Measurements from ENCODE around the gene SPTLC1. TPM values are rescaled to one million over a fixed set of nuclear protein-coding genes. Genes with fewer than 3 reads are reported as not detected.
"Not testable (repeated sequence)": the region's sequence is repeated elsewhere in the genome, so short reads cannot be mapped to it uniquely, and the experiment has no call there.

Gene SPTLC1
- polyA plus RNA-seq, 1 donor: 47.1 TPM

DNA sequence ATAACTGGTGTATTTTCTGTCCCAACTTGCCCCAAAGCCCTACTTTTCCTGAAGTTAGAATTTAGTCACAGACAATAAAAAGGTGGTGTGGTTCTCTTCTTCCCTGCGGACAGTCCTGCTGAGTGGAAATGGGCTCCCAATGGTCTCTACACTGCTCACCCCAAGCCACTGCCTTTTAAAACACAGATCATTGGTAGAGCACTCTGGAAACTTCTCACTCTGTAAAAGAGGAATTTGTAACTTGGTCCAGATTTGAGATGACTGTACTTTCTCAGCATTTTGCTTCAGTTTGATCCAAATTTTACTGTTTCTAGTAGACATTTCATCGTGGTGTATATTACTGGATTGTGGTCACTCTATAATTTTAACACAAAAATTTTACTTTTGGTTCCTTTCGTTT, 84.8 kb downstream of the SPTLC1 start:
- DNase-seq: no peak

- DNase-seq: no peak
Observed at GRCh38 chr9:92029553-92029952, 85.7 kb downstream of the SPTLC1 start.

- no peak for DNase-seq
Observed at GRCh38 chr9:92026206-92027002, 88.8 kb downstream of the SPTLC1 start.

- not testable (repeated sequence) for DNase-seq
Observed at GRCh38 chr9:92021785-92022541, 93.2 kb downstream of the SPTLC1 start.

DNA sequence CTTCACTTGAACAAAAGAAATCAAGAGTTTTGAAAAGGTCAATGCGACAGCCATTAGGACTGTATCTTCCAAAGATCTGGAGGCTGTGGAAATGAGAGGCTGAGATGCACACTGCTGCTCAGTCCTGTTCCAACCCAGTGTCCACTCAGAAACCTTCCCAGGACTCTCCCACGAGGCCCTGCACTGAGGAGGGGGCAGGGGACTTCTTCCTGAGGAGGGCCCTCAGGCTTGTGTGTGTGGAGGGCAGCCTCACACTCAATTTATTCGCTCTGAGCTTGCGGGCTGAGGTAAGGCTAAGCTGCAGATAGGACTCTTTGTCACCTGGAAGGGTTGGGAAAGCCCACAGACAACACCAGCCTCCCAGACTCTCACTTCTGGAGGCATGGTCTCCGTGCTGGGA, 95.6 kb downstream of the SPTLC1 start:
- DNase-seq: no peak

GRCh38 chr9:92010705-92011536, 104.3 kb downstream of the SPTLC1 start:
- DNase-seq: no peak

DNA sequence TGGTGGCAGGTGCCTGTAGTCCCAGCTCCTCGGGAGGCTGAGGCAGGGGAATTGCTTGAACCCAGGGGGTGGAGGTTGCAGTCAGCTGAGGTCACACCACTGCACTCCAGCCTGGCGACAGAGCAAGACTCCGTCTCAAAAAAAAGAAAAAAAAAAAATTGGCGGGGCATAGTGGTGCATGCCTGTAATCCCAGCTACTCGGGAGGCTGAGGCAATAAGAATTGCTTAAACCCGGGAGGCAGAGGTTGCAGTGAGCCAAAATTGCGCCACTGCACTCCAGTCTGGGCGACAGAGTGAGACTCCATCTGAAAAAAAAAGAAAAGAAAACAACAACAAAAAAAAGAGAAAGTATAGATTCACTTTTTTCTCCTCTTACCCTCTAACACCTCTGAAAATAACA, 105.0 kb downstream of the SPTLC1 start:
- not testable (repeated sequence) for DNase-seq

GRCh38 chr9:92008041-92008440, 107.2 kb downstream of the SPTLC1 start:
- DNase-seq: no peak

DNA sequence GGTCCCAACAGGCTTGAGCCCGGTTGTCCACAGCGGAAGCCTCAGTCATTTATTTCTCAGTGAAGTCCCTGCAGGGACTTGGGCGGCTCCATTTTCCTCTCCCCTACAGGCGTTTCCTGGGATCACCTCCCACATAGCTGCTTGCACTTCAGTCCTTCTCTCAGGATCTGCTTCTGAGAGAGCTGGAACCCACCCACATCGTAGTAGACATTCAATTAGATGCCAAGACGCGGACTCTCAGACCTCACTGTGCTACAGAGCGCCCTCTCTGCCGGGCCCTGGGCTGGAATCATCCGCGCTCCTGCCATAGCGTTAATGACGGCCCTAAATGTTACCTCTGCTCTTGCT, 111.2 kb downstream of the SPTLC1 start:
- no peak for DNase-seq

DNA sequence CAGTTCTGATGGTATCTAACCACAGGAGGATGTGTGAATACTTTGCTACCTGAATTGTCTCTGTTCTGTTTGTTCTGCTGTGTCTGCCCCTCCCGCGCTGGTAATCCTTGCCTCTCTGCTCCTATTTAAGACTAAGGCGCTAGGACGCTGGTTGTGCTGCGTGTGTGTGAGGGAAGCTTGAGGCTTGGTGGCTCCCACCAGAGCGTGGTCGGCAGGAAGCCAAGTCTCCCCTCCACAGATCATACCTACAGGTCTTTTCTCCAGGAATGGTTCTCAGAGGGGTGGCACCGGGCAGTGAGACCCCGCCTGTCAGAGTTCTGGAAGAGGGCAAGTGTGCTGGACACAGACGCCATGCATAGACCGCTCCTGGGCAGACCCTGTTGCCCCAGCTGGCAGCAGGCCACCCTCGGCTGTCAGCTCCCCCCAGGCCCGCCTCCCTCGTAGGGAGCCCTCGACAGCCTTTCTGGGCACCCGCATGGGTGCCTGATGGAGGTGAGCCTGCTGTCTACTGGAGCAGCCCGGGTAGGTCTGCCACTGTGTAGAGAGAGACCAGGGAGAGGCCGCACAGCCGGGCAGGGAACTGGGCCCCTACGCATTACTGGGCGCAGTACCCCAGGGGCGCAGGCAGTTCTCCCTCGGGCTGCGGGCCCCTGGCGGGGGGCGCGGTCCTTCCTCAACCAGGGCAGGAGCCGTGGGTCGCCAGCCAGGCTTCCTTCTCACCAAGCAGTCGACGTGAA, 111.7 kb downstream of the SPTLC1 start:
- no peak for DNase-seq

GRCh38 chr9:92001948-92002347, 113.3 kb downstream of the SPTLC1 start:
- not testable (repeated sequence) for DNase-seq

GRCh38 chr9:92001244-92001643, 114.0 kb downstream of the SPTLC1 start:
- no peak for DNase-seq

- DNase-seq: no peak
Observed at GRCh38 chr9:91995000-91995655, 120.1 kb downstream of the SPTLC1 start.

GRCh38 chr9:91994422-91994821, 120.8 kb downstream of the SPTLC1 start:
- no peak for DNase-seq

DNA sequence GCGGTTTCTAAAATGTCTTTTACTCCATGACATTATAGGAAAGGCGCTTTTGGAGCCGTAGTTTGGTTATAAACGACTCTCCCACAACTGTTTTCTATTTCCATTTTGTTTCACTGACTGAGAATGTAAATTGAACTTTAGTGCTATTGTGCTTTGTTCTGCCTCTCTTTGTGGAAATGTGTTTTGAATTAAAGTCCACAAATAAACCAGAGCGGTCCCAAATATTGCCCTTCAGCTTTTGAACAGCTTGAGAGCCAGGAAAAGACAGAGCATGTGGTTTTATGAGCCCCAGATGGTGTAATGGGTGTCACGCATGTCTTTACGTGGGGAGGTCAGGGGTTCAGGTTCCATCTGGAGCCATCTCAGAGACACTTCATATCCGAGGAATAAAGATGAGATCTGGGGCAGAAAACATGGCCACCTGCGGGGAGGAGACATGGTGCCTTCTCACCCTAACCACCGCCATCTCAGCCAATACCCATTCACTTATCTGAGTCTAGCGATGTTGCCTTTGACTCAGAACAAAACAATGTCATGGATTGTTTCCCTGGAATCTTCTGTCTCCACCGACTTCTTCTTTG, 122.7 kb downstream of the SPTLC1 start:
- DNase-seq: peak; percentile 38

DNA sequence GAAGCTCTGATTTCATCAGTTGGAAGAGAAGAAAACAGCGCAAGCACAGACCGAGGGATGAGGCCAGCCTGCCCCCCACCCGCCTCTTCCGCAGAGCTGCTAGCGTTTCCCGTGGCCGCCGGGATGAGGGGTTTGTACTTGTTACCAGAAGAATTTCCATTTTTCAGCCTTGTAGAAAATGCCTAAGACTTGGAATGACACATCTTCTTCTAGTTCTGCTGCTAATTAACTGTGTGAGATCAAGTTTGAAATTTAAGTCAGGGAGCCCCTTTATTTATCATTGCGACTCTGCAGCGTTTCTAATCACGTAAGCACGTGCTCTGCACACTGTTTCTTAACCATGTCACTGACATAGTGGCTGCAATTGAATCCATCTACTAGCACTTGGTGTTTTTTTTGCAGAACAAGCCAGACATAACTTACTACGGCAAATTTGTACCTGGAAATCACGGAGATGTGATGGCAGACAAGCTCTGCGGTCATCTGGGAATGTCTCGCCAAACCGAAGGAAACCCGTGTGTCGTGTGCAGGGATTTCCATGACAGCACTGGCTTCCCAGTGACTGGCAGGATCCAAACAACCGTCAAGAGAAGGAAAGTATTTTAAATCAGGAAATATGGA, 123.4 kb downstream of the SPTLC1 start:
- peak; percentile 64 for DNase-seq

GRCh38 chr9:91986248-91986647, 129.0 kb downstream of the SPTLC1 start:
- DNase-seq: no peak

DNA sequence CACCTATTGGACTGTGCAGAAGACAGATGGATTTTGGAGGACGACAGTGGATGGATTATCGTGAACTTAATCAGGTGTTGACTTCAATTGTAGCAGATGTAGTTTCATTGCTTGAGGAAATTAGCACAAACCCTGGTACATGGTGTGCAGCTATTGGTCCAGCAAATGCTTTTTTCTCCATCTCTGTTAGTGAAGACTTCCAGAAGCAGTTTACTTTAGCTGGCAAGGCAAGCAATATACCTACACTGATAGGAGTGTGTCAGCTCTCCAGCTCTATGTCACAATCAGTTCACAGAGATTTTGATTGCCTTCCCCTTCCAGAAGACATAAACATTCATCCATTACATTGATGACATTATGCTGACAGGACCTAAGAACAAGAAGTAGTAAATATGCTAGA, 129.5 kb downstream of the SPTLC1 start:
- no peak for DNase-seq
